HepG2 (cell line): Measurements from ENCODE around the gene ERF. TPM values are rescaled to one million over a fixed set of nuclear protein-coding genes. Genes with fewer than 3 reads are reported as not detected.

Experiments used
- ATF4 ChIP-seq, 2 experiments: fragments of 450-650 bp in 1 of 2; sonication (generic) in 1 of 2; formaldehyde crosslinking; IDR thresholded peaks; 2 replicates each; pipeline versions ENCODE4 v1.5.0 to v1.8.0; 2020 to 2022; ENCODE audit warnings: mild to moderate bottlenecking in 1 of 2, missing genetic modification reagents in 1 of 2
- FOXC1 ChIP-seq: sonication (generic); formaldehyde crosslinking; IDR thresholded peaks from 2 replicates; pipeline ENCODE4 v1.8.0; 2022; ENCODE audit warnings: mild to moderate bottlenecking, missing genetic modification reagents, borderline replicate concordance
- HNF4A ChIP-seq: sonication (generic); formaldehyde crosslinking; IDR thresholded peaks from 2 replicates; pipeline ENCODE4 v1.4.0; 2020; ENCODE audit warnings: missing genetic modification reagents
- JARID2 ChIP-seq: sonication (generic); formaldehyde crosslinking; IDR thresholded peaks from 2 replicates; pipeline ENCODE4 v1.8.1; 2023; ENCODE audit warnings: missing genetic modification reagents, inconsistent platforms; ENCODE audit not compliant: insufficient replicate concordance
- KAT8 ChIP-seq: IDR thresholded peaks from 2 replicates; pipeline ENCODE4 v1.6.1; 2016; ENCODE audit warnings: missing genetic modification reagents, missing compliant biosample characterization
- MXD1 ChIP-seq: sonication (generic); formaldehyde crosslinking; IDR thresholded peaks from 2 replicates; pipeline ENCODE4 v1.4.0; 2020; ENCODE audit warnings: mild to moderate bottlenecking, missing genetic modification reagents
- PTBP1 ChIP-seq: fragments of 200-400 bp; formaldehyde crosslinking; IDR thresholded peaks from 2 replicates; pipeline ENCODE4 v1.6.1; 2018; ENCODE audit warnings: low read length, low read depth; ENCODE audit not compliant: poor library complexity, severe bottlenecking
- SKIL ChIP-seq: sonication (generic); formaldehyde crosslinking; IDR thresholded peaks from 2 replicates; pipeline ENCODE4 v1.8.0; 2022; ENCODE audit warnings: missing genetic modification reagents, mild to moderate bottlenecking, moderate library complexity, borderline replicate concordance
- SMARCC2 ChIP-seq: fragments of 450-650 bp; IDR thresholded peaks from 2 replicates; pipeline ENCODE4 v1.6.1; 2017; ENCODE audit warnings: antibody characterized with exemption, mild to moderate bottlenecking
- SNAPC2 ChIP-seq: sonication (generic); formaldehyde crosslinking; IDR thresholded peaks from 2 replicates; pipeline ENCODE4 v1.8.1; 2022; ENCODE audit warnings: mild to moderate bottlenecking, missing genetic modification reagents
- SOX5 ChIP-seq: IDR thresholded peaks from 2 replicates; pipeline ENCODE4 v1.6.1; 2016; ENCODE audit warnings: borderline replicate concordance
- SRSF1 ChIP-seq: fragments of 200-400 bp; formaldehyde crosslinking; optimal IDR thresholded peaks from 2 replicates; pipeline ENCODE3; 2017; ENCODE audit warnings: mild to moderate bottlenecking, low read depth, low read length, moderate library complexity
- THRA ChIP-seq: sonication (generic); formaldehyde crosslinking; IDR thresholded peaks from 2 replicates; pipeline ENCODE4 v1.4.0; 2020; ENCODE audit warnings: missing genetic modification reagents, borderline replicate concordance
- ZNF251 ChIP-seq: sonication (generic); formaldehyde crosslinking; IDR thresholded peaks from 2 replicates; pipeline ENCODE4 v1.9.0; 2021; ENCODE audit warnings: mild to moderate bottlenecking, missing genetic modification reagents
- ZNF30 ChIP-seq: sonication (generic); formaldehyde crosslinking; IDR thresholded peaks from 2 replicates; pipeline ENCODE4 v1.5.0; 2020; ENCODE audit warnings: mild to moderate bottlenecking, missing genetic modification reagents
- ZNF34 ChIP-seq: sonication (generic); formaldehyde crosslinking; IDR thresholded peaks from 2 replicates; pipeline ENCODE4 v1.4.0; 2020; ENCODE audit warnings: mild to moderate bottlenecking, missing genetic modification reagents, borderline replicate concordance
- ZNF557 ChIP-seq: sonication (generic); formaldehyde crosslinking; IDR thresholded peaks from 2 replicates; pipeline ENCODE4 v1.4.0; 2020; ENCODE audit warnings: missing genetic modification reagents
- ZNF609 ChIP-seq: sonication (generic); formaldehyde crosslinking; IDR thresholded peaks from 2 replicates; pipeline ENCODE4 v1.4.0; 2020; ENCODE audit warnings: mild to moderate bottlenecking, missing genetic modification reagents, borderline replicate concordance
- ZNF615 ChIP-seq: sonication (generic); formaldehyde crosslinking; IDR thresholded peaks from 2 replicates; pipeline ENCODE4 v1.5.0; 2020; ENCODE audit warnings: mild to moderate bottlenecking, missing genetic modification reagents, borderline replicate concordance
- polyA plus RNA-seq, 8 experiments: library from polyadenylated mRNA; depleted of rRNA in 3 of 8; stranded (reverse) in 7 of 8; unstranded in 1 of 8; fragments of >200 nt; fragmentation: Illumina TruSeq in 4 of 8; extraction: Trizol in 4 of 8; gene quantifications; 2 replicates each; pipeline versions ENCODE4 v1.2.1 to v1.2.3, GENCODE V29; 2011 to 2016; ENCODE audit warnings: low read depth in 4 of 8, missing spikeins in 1 of 8, mixed read lengths in 1 of 8; ENCODE audit not compliant: insufficient read depth in 1 of 8
- total RNA-seq, 5 experiments: library from RNA; depleted of rRNA; stranded (reverse); fragments of >200 nt; fragmentation: Illumina TruSeq; extraction: Trizol; gene quantifications; 2 replicates each; pipeline ENCODE4 v1.2.3, GENCODE V29; 2016; ENCODE audit warnings: low read depth in 1 of 5

The ERF gene
- total and polyA plus RNA-seq, 2 of the 13 experiments (the other 11 are each of a cell fraction or from before 2014, with no cell fraction given) = 67.1 to 69.9 TPM

GRCh38 chr19:42283188-42284065 is 28.5 kb upstream of the ERF start (continued):
- TF ChIP-seq ZNF609 (CRISPR knock-in tag) (peak; percentile 59; the same call in 1 of the 2 replicates), KAT8 (no peak), SKIL (no peak), ZNF615 (no peak), ZNF557 (CRISPR knock-in tag) (no peak), SRSF1 (no peak), ATF4 (CRISPR knock-in tag; IDR thresholded peaks at IDR 0.05) (no peak), ZNF34 (CRISPR knock-in tag) (no peak), SOX5 (CRISPR knock-in tag) (no peak), ZNF251 (CRISPR knock-in tag) (0 out of 2 replicates have a peak, but pooled peaks have one; percentile 43), FOXC1 (CRISPR knock-in tag) (no peak), JARID2 (CRISPR knock-in tag) (no peak), PTBP1 (no peak), SMARCC2 (no peak), MXD1 (CRISPR knock-in tag) (no peak; the same call in 1 of the 2 replicates), ZNF30 (CRISPR knock-in tag) (no peak), HNF4A (CRISPR knock-in tag) (no peak), THRA (CRISPR knock-in tag) (no peak), SNAPC2 (CRISPR knock-in tag) (no peak)
